ENCODE measurements around the gene IPCEF1.

DNA sequence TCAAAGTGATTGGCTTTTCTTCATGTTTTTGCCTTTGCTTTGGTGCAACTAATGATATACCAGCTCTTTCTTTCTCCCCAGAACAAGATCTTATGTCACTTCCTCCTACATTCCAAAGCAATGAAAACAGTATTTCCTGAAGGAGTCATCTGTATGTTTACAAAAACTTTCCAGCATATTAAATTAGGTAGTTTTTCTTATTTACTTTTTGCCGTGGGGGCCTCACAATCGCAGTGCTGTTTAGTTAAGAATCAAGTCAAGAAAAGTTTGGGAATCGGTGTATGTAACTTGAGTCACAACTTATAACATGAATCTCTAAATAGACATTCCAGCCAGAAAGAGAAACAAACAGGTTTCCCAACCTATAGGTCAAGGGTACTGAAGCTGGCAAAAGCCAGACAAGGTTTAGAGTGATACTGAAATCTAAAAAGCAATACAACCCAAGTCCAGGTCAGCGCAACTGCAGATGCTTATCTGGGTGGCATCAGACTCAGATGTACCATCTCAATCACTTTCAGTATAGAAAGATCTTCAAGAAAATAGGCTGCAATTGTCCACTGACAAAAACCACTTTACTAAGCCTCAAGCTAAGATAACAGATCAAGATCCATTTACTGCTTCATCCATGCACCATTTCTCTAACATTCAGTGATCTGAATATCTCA, 63.6 kb downstream of the IPCEF1 start:
- TF ChIP-seq, protein P1, sequence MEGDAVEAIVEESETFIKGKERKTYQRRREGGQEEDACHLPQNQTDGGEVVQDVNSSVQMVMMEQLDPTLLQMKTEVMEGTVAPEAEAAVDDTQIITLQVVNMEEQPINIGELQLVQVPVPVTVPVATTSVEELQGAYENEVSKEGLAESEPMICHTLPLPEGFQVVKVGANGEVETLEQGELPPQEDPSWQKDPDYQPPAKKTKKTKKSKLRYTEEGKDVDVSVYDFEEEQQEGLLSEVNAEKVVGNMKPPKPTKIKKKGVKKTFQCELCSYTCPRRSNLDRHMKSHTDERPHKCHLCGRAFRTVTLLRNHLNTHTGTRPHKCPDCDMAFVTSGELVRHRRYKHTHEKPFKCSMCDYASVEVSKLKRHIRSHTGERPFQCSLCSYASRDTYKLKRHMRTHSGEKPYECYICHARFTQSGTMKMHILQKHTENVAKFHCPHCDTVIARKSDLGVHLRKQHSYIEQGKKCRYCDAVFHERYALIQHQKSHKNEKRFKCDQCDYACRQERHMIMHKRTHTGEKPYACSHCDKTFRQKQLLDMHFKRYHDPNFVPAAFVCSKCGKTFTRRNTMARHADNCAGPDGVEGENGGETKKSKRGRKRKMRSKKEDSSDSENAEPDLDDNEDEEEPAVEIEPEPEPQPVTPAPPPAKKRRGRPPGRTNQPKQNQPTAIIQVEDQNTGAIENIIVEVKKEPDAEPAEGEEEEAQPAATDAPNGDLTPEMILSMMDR (IDR thresholded peaks at IDR 0.05), result no peak
- TF ChIP-seq EP300 (IDR thresholded peaks at IDR 0.05; ENCODE audit: low read depth), result no peak

Measured in transverse colon (tissue), 3 donors.